ENCODE data around the gene USP17L30. TPM values are rescaled to one million over a fixed set of nuclear protein-coding genes. Genes with fewer than 3 reads are reported as not detected.
"Not testable (repeated sequence)": the region's sequence is repeated elsewhere in the genome, so short reads cannot be mapped to it uniquely, and the experiment has no call there.

USP17L30 gene
- not detected for polyA plus RNA-seq (ENCODE audit: insufficient read length)

GRCh38 chr4:9362829-9363228 is at the start of gene USP17L30:
Gene USP17L30, plus strand, starts transcription at chr4:9363129. Its CDS starts 0 bp downstream, at chr4:9363129.
- DNase-seq (ENCODE audit: low read depth), result not testable (repeated sequence)

GRCh38 chr4:9324191-9324590 is 38.7 kb upstream of the USP17L30 start:
- not testable (repeated sequence) for DNase-seq (ENCODE audit: low read depth)

- DNase-seq (ENCODE audit: low read depth), result not testable (repeated sequence)
Measured at GRCh38 chr4:9324865-9325264, 38.1 kb upstream of the USP17L30 start, which contains the start of gene USP17L24. Gene USP17L24, plus strand, starts transcription at chr4:9325165. Its CDS starts 0 bp downstream, at chr4:9325165.

- DNase-seq (ENCODE audit: low read depth), result not testable (repeated sequence)
Measured at GRCh38 chr4:9329611-9330010, 33.3 kb upstream of the USP17L30 start, which contains the start of gene USP17L25. Gene USP17L25, plus strand, starts transcription at chr4:9329911. Its CDS starts 0 bp downstream, at chr4:9329911.

GRCh38 chr4:9334358-9334757 is 28.6 kb upstream of the USP17L30 start, which contains the start of gene USP17L26:
Gene USP17L26, plus strand, starts transcription at chr4:9334658. Its CDS starts 0 bp downstream, at chr4:9334658.
- DNase-seq (ENCODE audit: low read depth), result not testable (repeated sequence)

GRCh38 chr4:9339103-9339502 is 23.8 kb upstream of the USP17L30 start, which contains the start of gene USP17L5:
Gene USP17L5, plus strand, starts transcription at chr4:9339403. Its CDS starts 0 bp downstream, at chr4:9339403.
- not testable (repeated sequence) for DNase-seq (ENCODE audit: low read depth)

GRCh38 chr4:9343848-9344247 is 19.1 kb upstream of the USP17L30 start, which contains the start of gene USP17L27:
Gene USP17L27, plus strand, starts transcription at chr4:9344148. Its CDS starts 0 bp downstream, at chr4:9344148.
- DNase-seq (ENCODE audit: low read depth), result not testable (repeated sequence)

- DNase-seq (ENCODE audit: low read depth), result not testable (repeated sequence)
Measured at GRCh38 chr4:9348593-9348992, 14.3 kb upstream of the USP17L30 start, which contains the start of gene USP17L28. Gene USP17L28, plus strand, starts transcription at chr4:9348893. Its CDS starts 0 bp downstream, at chr4:9348893.

GRCh38 chr4:9350866-9351265 is 12.1 kb upstream of the USP17L30 start:
- not testable (repeated sequence) for DNase-seq (ENCODE audit: low read depth)

- DNase-seq (ENCODE audit: low read depth), result not testable (repeated sequence)
Measured at GRCh38 chr4:9353338-9353737, 9.6 kb upstream of the USP17L30 start, which contains the start of gene USP17L29. Gene USP17L29, plus strand, starts transcription at chr4:9353638. Its CDS starts 0 bp downstream, at chr4:9353638.

GRCh38 chr4:9379881-9380280 is 17.0 kb downstream of the USP17L30 start:
- DNase-seq (ENCODE audit: low read depth), result not testable (repeated sequence)

- DNase-seq (ENCODE audit: low read depth), result not testable (repeated sequence)
Measured at GRCh38 chr4:9381012-9381534, 18.1 kb downstream of the USP17L30 start.

- DNase-seq (ENCODE audit: low read depth), result no peak
Measured at GRCh38 chr4:9384126-9384525, 21.2 kb downstream of the USP17L30 start.

- DNase-seq (ENCODE audit: low read depth), result not testable (repeated sequence)
Measured at GRCh38 chr4:9389001-9389400, 26.1 kb downstream of the USP17L30 start.

GRCh38 chr4:9405774-9406173 is 42.8 kb downstream of the USP17L30 start:
- DNase-seq (ENCODE audit: low read depth), result not testable (repeated sequence)

- not testable (repeated sequence) for DNase-seq (ENCODE audit: low read depth)
Measured at GRCh38 chr4:9406491-9406890, 43.6 kb downstream of the USP17L30 start.

GRCh38 chr4:9409793-9410192 is 46.9 kb downstream of the USP17L30 start:
- DNase-seq (ENCODE audit: low read depth), result no peak

Other genes starting within 250 kb of the USP17L30 start
- 0.06 TPM for gene FAM90A26, start 192.7 kb upstream of the USP17L30 start, polyA plus RNA-seq (ENCODE audit: insufficient read length)
- gene USP17L10, start 152.5 kb upstream of the USP17L30 start, polyA plus RNA-seq (ENCODE audit: insufficient read length), result not detected
- not detected for gene USP17L11, start 147.7 kb upstream of the USP17L30 start, polyA plus RNA-seq (ENCODE audit: insufficient read length)
- not detected for gene USP17L12, start 143.0 kb upstream of the USP17L30 start, polyA plus RNA-seq (ENCODE audit: insufficient read length)
- not detected for gene USP17L13, start 138.2 kb upstream of the USP17L30 start, polyA plus RNA-seq (ENCODE audit: insufficient read length)
- not detected for gene USP17L15, start 128.7 kb upstream of the USP17L30 start, polyA plus RNA-seq (ENCODE audit: insufficient read length)
- gene USP17L17, start 119.2 kb upstream of the USP17L30 start, polyA plus RNA-seq (ENCODE audit: insufficient read length), result not detected
- not detected for gene USP17L18, start 114.5 kb upstream of the USP17L30 start, polyA plus RNA-seq (ENCODE audit: insufficient read length)
- not detected for gene USP17L19, start 109.8 kb upstream of the USP17L30 start, polyA plus RNA-seq (ENCODE audit: insufficient read length)
- gene USP17L20, start 105.0 kb upstream of the USP17L30 start, polyA plus RNA-seq (ENCODE audit: insufficient read length), result not detected
- gene USP17L21, start 100.3 kb upstream of the USP17L30 start, polyA plus RNA-seq (ENCODE audit: insufficient read length), result not detected
- not detected for gene USP17L22, start 95.5 kb upstream of the USP17L30 start, polyA plus RNA-seq (ENCODE audit: insufficient read length)
- not detected for gene USP17L24, start 38.0 kb upstream of the USP17L30 start, polyA plus RNA-seq (ENCODE audit: insufficient read length)
- not detected for gene USP17L25, start 33.2 kb upstream of the USP17L30 start, polyA plus RNA-seq (ENCODE audit: insufficient read length)
- not detected for gene USP17L26, start 28.5 kb upstream of the USP17L30 start, polyA plus RNA-seq (ENCODE audit: insufficient read length)
- not detected for gene USP17L5, start 23.7 kb upstream of the USP17L30 start, polyA plus RNA-seq (ENCODE audit: insufficient read length)
- gene USP17L27, start 19.0 kb upstream of the USP17L30 start, polyA plus RNA-seq (ENCODE audit: insufficient read length), result not detected
- not detected for gene USP17L28, start 14.2 kb upstream of the USP17L30 start, polyA plus RNA-seq (ENCODE audit: insufficient read length)
- not detected for gene USP17L29, start 9.5 kb upstream of the USP17L30 start, polyA plus RNA-seq (ENCODE audit: insufficient read length)
- gene DEFB131A, start 81.3 kb downstream of the USP17L30 start, polyA plus RNA-seq (ENCODE audit: insufficient read length), result not detected

Data from forelimb muscle (tissue), 1 donor.